Heart left ventricle (tissue), 16 donors: ENCODE results near the gene NDST1. TPM values are rescaled to one million over a fixed set of nuclear protein-coding genes. Genes with fewer than 3 reads are reported as not detected.

Experiments
- ATAC-seq, 4 donors: fragments of 200-7000 bp; cut with Tn5 transposase; one replicate each; pipeline ENCODE4 v1.9.1; 2020 to 2022; ENCODE audit warnings: moderate library complexity in 4 of 4, mild to moderate bottlenecking in 3 of 4, moderate number of reproducible peaks in 1 of 4
- DNase-seq, 5 donors: peaks; one replicate each; pipeline ENCODE4 v3.0.0-alpha.2; 2020
- H3K27ac ChIP-seq, 12 donors: fragments of 200-600 bp; sonication (generic) in 4 of 12; one replicate each; pipeline versions ENCODE4 v1.5.0 to v1.8.0; 2016 to 2022; ENCODE audit warnings: mild to moderate bottlenecking in 2 of 12
- H3K27me3 ChIP-seq, 9 donors: fragments of 200-600 bp; sonication (generic) in 2 of 9; one replicate each; pipeline versions ENCODE4 v1.5.1 to v1.8.0; 2016 to 2022; ENCODE audit warnings: mild to moderate bottlenecking in 3 of 9
- H3K36me3 ChIP-seq, 9 donors: fragments of 200-600 bp; sonication (generic) in 2 of 9; one replicate each; pipeline versions ENCODE4 v1.5.0 to v1.8.0; 2018 to 2022; ENCODE audit warnings: mild to moderate bottlenecking in 2 of 9
- H3K4me1 ChIP-seq, 12 donors: fragments of 200-600 bp; sonication (generic) in 4 of 12; one replicate each; pipeline versions ENCODE4 v1.5.0 to v1.8.0; 2016 to 2022; ENCODE audit warnings: mild to moderate bottlenecking in 3 of 12
- H3K4me3 ChIP-seq, 12 donors: fragments of 200-600 bp; sonication (generic) in 4 of 12; one replicate each; pipeline versions ENCODE4 v1.5.0 to v1.8.0; 2017 to 2022; ENCODE audit warnings: mild to moderate bottlenecking in 9 of 12, moderate library complexity in 4 of 12
- H3K9me3 ChIP-seq, 12 donors: fragments of 200-600 bp; sonication (generic) in 4 of 12; one replicate each; pipeline versions ENCODE4 v1.5.0 to v1.8.0; 2016 to 2022; ENCODE audit warnings: mild to moderate bottlenecking in 1 of 12
- POLR2A ChIP-seq, 2 donors: fragments of 450-650 bp; IDR thresholded peaks; one replicate each; pipeline ENCODE4 v1.6.1; 2017; ENCODE audit warnings: antibody characterized with exemption in 2 of 2, mild to moderate bottlenecking in 2 of 2, moderate library complexity in 2 of 2
- WGBS, 4 donors: extraction: QIAGEN DNeasy Blood & Tissue Kit in 2 of 4; methylation state at CpG; one replicate each; pipeline versions ENCODE4 v1.1.5 to v1.1.7; 2013 to 2018; 5-methylcytosine and 5-hydroxymethylcytosine counted together
- intact Hi-C, 10 donors: fragments of 100-400 bp; cut with DNase I; formaldehyde crosslinking; loops; one replicate each; pipeline versions ENCODE4 v1.11.1 to v1.14.2; 2022
- polyA plus RNA-seq, 2 donors: library from polyadenylated mRNA; stranded (reverse); fragments of 200-250 nt; gene quantifications; one replicate each; pipeline ENCODE4 v1.2.3, GENCODE V29; 2013
- total RNA-seq, 9 donors: library from RNA; depleted of rRNA in 2 of 9; stranded (reverse); fragments of >200 nt in 2 of 9; fragmentation: NEBNext Ultra II Directional in 3 of 9; extraction: Animal tissue kit (Norgen Biotek cat#: 25700) in 3 of 9; gene quantifications; one replicate each; pipeline versions ENCODE4 v1.1.0 to v1.2.4, GENCODE V29; 2016 to 2023
- TF ChIP-seq, protein P1 (sequence below), 12 donors: fragments of 200-600 bp; sonication (generic) in 4 of 12; IDR thresholded peaks; one replicate each; pipeline versions ENCODE4 v1.5.0 to v1.8.0; 2018 to 2022; ENCODE audit warnings: antibody characterized with exemption in 12 of 12, mild to moderate bottlenecking in 5 of 12
- donor health status: ischemic (EF 13 %, LVEDD 7.1; RV severe dilation, severe dysfunction).
- donor health status: healthy with polysubstance abuse.
- donor health status: DM: no; HTN: yes; CAD: no.
- donor health status: DM: no; HTN: no; CAD: no.
- donor health status: ischemic (EF 25% LVEDD 6.9; RV normal size, moderate dysfunction).
- donor health status: ischemic (EF 25% LVEDD 5.7; RV mildly dilated, moderate dysfunction).
- donor health status: healthy.
- donor health status: DM: yes; HTN: yes; CAD: no.
- donor health status: ischemic (EF 35%, LVEDD 5.7; RV mildly dilated, moderate dysfunction).
- donor health status: nonischemic (EF 11% LVEDD 7.7; RV severe dilation, severe dysfunction).
- donor health status: DM: yes; HTN: yes; CAD: no.
- donor health status: PGD.
- donor health status: ischemic (EF 29% LVEDD 5.4; RV normal size, mild dysfunction).
- donor health status: nonischemic (EF 23%, LVEDD 6.1; RV moderate dilation, normal function).

NDST1 gene
- total and polyA plus RNA-seq, 11 donors = 32.1 to 156 (median 68.5) TPM

DNA sequence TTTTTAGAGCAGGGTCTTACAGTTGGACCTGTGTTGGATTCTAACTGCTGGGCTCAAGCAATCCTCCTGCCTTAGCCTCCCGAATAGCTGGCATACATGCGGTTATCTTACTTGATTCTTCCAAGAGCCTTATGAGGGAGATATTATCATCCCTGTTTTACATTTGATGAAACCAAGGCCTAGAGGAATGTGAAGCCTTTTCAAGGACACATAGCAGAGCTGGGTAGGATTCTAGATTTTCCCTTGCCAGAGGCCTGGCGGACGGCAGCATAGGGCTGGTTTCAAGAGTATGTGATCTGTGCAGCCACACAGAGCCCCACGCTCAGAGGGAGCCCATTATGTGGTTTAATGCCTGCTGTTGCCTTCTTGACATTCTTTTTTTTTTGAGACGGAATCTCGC is 24.2 kb downstream of the NDST1 start:
- intact Hi-C loops = no loop called here
- peaks cover 0 to 47% (median 18%) of the 10 kb centered on the region in 12 donors for H3K4me1 ChIP-seq
- DNase-seq = no peak
- peaks cover 3 to 91% (median 68%) of the 10 kb centered on the region in 9 donors for H3K36me3 ChIP-seq
- peak overlapping the region in 7 of 12 donors; percentile 2 to 75 (median 59) for H3K27ac ChIP-seq
- H3K4me3 ChIP-seq = no peak overlapping the region
- H3K27me3 ChIP-seq = no peaks in the 10 kb centered on the region
- WGBS, 4 donors = 61 to 82% (median 75%) methylated on average over 7 of the region's 7 CpGs
- peak in 2 of 4 donors; percentile 33 to 34 for ATAC-seq
- no peaks in the 10 kb centered on the region for H3K9me3 ChIP-seq
- TF ChIP-seq, protein P1, sequence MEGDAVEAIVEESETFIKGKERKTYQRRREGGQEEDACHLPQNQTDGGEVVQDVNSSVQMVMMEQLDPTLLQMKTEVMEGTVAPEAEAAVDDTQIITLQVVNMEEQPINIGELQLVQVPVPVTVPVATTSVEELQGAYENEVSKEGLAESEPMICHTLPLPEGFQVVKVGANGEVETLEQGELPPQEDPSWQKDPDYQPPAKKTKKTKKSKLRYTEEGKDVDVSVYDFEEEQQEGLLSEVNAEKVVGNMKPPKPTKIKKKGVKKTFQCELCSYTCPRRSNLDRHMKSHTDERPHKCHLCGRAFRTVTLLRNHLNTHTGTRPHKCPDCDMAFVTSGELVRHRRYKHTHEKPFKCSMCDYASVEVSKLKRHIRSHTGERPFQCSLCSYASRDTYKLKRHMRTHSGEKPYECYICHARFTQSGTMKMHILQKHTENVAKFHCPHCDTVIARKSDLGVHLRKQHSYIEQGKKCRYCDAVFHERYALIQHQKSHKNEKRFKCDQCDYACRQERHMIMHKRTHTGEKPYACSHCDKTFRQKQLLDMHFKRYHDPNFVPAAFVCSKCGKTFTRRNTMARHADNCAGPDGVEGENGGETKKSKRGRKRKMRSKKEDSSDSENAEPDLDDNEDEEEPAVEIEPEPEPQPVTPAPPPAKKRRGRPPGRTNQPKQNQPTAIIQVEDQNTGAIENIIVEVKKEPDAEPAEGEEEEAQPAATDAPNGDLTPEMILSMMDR (IDR thresholded peaks at IDR 0.05) = no peak
- TF ChIP-seq POLR2A (IDR thresholded peaks at IDR 0.05) = no peak

DNA sequence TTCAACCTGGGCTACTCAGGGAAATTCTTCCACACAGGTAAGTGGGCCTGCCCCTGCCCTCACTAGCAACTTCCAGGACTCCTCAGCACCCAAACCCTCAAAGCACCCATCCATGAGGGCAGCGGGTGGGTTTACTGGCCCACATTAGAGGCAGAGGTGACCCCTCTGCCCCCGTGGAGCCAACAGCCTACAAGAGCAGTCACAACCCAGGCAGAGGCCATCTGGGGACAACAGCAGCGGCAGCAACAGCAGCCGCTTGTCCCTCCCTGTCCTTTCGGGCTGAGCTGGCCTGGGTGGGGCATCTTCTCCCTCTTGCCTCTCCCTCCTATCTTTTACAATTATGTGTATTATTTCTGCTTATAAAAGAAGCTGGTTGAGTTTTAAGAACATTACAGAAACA is 25.1 kb downstream of the NDST1 start:
- DNase-seq (peak in 1 of 5 donors; percentile 55), ATAC-seq (peak; percentile 47 to 80 (median 70))
- Histone ChIP-seq H3K36me3 (peaks cover 3 to 91% (median 70%) of the 10 kb centered on the region in 9 donors), H3K4me3 (no peak overlapping the region), H3K27ac (peak overlapping the region in 7 of 12 donors; percentile 2 to 75 (median 59)), H3K4me1 (peaks cover 0 to 50% (median 18%) of the 10 kb centered on the region in 12 donors), H3K27me3 (no peaks in the 10 kb centered on the region), H3K9me3 (no peaks in the 10 kb centered on the region)
- intact Hi-C loops = no loop called here
- WGBS, 4 donors = 48 to 62% (median 52%) methylated on average over 5 of the region's 5 CpGs
- TF ChIP-seq, protein P1 (IDR thresholded peaks at IDR 0.05) = no peak
- no peak for TF ChIP-seq POLR2A (IDR thresholded peaks at IDR 0.05)

DNA sequence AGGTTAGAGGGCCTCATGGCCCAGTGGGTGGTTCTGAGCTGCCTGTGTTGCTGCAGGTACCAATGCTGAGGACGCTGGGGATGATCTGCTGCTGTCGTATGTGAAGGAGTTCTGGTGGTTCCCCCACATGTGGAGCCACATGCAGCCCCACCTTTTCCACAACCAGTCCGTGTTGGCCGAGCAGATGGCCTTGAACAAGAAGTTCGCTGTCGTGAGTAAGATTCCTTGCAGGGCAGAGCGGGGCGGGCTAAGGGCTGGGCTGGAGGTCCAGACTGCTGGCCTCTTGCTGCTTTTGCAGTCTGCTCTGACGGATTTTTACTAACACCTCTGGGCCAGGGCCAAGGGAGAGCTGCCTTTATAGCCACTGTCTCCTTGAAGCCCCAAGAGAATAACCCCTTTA is 26.9 kb downstream of the NDST1 start:
- TF ChIP-seq, protein P1 (IDR thresholded peaks at IDR 0.05) = no peak
- DNase-seq = peak in 1 of 5 donors; percentile 16
- H3K36me3 ChIP-seq = peaks cover 3 to 91% (median 80%) of the 10 kb centered on the region in 9 donors
- no peak overlapping the region for H3K4me3 ChIP-seq
- 84 to 89% (median 88%) methylated on average over 8 to 9 of the region's 9 CpGs for WGBS, 4 donors
- intact Hi-C loops = no loop called here
- ATAC-seq = no peak
- H3K27me3 ChIP-seq = no peaks in the 10 kb centered on the region
- H3K4me1 ChIP-seq = peaks cover 0 to 62% (median 17%) of the 10 kb centered on the region in 12 donors
- no peaks in the 10 kb centered on the region for H3K9me3 ChIP-seq
- no peak overlapping the region for H3K27ac ChIP-seq

DNA sequence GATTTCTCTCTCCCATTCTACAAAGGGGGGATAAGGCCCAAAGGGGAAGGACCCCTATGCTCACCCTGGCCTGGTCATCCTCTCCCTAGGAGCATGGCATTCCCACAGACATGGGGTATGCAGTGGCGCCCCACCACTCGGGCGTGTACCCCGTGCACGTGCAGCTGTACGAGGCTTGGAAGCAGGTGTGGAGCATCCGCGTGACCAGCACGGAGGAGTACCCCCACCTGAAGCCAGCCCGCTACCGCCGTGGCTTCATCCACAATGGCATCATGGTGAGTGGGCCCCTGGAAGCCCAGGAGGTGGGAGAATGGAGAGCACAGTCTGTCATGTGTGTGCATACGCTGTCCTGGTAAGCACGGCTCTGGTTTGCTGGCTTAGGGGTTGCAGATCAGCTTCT is 27.7 kb downstream of the NDST1 start:
- DNase-seq (no peak), ATAC-seq (no peak)
- Histone ChIP-seq H3K4me1 (peaks cover 0 to 63% (median 19%) of the 10 kb centered on the region in 12 donors), H3K27me3 (no peaks in the 10 kb centered on the region), H3K27ac (no peak overlapping the region), H3K36me3 (peaks cover 3 to 99% (median 88%) of the 10 kb centered on the region in 9 donors), H3K4me3 (no peak overlapping the region), H3K9me3 (no peaks in the 10 kb centered on the region)
- 90 to 95% (median 93%) methylated on average over 14 of the region's 14 CpGs for WGBS, 4 donors
- intact Hi-C loops = no loop called here
- TF ChIP-seq POLR2A (IDR thresholded peaks at IDR 0.05) = no peak
- TF ChIP-seq, protein P1 (IDR thresholded peaks at IDR 0.05) = no peak
